Fibroblast of peridontal ligament (primary cell): Measurements from ENCODE around the gene DUSP8.
"Not testable (repeated sequence)": the region's sequence is repeated elsewhere in the genome, so short reads cannot be mapped to it uniquely, and the experiment has no call there.

Experiments
- DNase-seq: peaks from one replicate; pipeline ENCODE4 v3.0.0-alpha.2; 2010; ENCODE audit errors: extremely low read depth

DUSP8 gene

GRCh38 chr11:1515082-1516060 lies 56.7 kb downstream of the DUSP8 start:
- DNase-seq, result peak; percentile 56

- DNase-seq, result no peak
Observed at GRCh38 chr11:1514336-1515061, 57.6 kb downstream of the DUSP8 start.

DNA sequence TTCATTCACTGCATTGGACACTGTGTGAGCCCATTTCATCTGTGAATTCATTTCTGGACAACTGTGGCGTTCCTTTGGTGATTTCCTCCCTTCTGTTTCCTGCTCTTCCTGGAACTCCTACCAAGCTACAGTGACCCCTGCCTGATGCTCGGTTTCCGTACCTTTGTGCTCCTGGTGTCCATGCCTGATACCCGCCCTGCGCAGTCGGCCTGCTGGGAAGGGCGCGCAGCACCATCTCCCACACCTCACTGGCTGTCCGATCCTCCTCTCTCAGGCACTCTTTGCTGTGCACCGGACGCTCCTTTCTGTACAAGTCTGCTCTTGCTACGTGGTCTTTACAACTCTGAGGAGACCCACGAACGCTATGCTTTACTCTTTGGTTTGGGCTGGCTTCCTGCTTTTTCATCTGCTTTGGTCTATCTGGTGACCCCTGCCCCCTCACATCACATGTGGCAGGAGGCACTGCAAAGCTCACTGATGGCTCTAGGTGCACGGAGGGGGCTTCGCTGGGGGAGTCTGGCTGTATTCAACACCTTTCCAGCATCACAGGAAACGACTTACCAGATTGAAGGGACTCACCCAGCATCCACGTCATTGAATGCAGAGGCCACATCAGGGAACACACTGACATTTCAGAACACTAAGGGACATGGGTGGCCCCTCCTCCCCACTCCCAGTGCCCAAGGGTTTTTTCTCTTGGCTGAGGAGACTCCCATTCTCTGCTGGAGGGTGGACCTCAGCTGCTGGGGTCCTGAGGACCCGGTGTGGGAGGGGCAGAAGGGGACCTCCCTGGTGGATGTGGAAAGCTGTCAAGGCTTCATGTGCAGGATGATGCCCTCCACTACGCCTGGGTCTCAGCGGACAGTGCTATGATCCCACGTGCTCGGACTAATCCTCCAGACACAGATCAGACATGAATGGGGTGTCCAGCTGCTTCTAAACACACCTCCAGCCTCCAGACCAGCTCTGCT lies 58.5 kb downstream of the DUSP8 start:
- DNase-seq, result no peak

DNA sequence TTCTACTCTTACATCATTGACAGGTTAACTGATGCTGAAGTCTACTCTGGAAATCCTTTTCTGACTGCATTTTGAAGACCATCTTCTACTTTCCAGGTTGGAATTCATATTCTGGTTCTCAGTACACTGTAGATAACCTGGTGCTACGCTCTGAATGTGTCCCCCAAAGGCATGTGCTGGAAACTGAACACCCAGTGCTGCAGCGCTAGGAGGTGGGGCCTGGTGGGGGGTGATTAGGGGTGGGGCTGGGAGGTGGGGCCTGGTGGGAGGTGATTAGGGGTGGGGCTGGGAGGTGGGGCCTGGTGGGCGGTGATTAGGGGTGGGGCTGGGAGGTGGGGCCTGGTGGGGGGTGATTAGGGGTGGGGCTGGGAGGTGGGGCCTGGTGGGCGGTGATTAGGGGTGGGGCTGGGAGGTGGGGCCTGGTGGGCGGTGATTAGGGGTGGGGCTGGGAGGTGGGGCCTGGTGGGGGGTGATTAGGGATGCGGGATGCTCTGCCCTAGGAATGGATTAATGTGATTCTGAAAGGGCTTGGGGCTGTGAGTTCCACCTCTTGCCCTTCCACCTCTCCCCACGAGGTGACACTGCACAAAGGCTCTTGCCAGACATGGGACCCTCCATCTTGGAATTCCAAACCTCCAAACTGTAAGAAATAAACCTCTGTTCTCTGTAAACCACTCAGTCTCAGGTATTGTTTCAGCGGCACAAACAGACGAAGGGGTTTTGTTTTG lies 59.4 kb downstream of the DUSP8 start:
- not testable (repeated sequence) for DNase-seq

DNA sequence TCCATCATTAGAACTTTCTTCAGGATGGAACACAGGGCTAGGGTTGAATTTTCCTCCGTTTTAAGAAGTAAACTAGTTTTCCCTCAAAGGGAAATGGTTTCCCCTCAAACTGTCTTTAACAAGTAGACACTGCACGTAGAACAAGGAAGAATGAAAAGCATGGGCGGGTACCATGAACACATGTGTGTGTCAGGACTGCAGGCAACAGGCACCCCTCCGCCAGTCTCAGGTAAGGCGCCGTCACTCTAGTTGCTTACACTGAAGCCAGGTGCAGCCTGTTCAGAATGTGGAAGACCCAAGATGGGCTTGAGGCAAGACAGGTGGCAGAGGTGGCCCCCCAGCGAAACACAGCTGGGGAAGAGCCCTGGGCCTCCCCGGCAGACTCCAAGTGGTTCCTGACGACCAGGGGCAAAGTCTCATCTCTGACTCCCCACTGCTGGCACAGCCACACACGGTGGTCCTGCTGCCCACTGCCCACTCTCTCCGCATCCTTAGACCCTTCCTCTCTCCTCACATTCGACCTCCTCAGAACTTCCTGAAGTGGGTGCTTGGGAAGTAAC lies 60.1 kb downstream of the DUSP8 start:
- DNase-seq, result no peak

- DNase-seq, result no peak
Observed at GRCh38 chr11:1510928-1511327, 61.1 kb downstream of the DUSP8 start.

GRCh38 chr11:1510351-1510750 lies 61.7 kb downstream of the DUSP8 start:
- not testable (repeated sequence) for DNase-seq

DNA sequence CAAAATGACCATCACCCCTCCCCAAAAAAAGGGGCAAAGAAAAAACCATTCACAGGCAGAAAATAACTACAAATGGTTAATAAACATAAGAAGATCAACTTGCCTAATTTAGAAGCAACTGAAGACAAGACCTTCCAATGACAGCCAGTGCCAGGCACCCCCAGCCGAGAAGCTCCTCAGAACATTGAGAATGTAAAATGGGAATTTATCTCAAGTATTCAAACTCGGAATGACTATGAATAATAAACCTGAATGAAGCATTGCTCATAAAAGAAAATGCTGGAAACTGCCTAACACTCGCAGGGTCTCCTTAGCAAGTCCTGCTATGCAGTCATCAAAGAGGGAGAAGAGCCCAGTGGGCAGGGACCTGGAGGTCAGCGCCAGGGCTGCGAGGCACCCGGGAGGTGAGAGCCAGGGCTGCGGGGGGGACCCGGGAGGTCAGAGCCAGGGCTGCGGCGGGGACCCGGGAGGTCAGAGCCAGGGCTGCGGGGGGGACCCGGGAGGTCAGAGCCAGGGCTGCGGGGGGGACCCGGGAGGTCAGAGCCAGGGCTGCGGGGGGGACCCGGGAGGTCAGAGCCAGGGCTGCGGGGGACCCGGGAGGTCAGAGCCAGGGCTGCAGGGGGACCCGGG lies 62.3 kb downstream of the DUSP8 start:
- no peak for DNase-seq

- no peak for DNase-seq
Observed at GRCh38 chr11:1508986-1509385, 63.1 kb downstream of the DUSP8 start.

- DNase-seq, result no peak
Observed at GRCh38 chr11:1508491-1508891, 63.6 kb downstream of the DUSP8 start.

GRCh38 chr11:1507381-1508140 lies 64.5 kb downstream of the DUSP8 start:
- no peak for DNase-seq

DNA sequence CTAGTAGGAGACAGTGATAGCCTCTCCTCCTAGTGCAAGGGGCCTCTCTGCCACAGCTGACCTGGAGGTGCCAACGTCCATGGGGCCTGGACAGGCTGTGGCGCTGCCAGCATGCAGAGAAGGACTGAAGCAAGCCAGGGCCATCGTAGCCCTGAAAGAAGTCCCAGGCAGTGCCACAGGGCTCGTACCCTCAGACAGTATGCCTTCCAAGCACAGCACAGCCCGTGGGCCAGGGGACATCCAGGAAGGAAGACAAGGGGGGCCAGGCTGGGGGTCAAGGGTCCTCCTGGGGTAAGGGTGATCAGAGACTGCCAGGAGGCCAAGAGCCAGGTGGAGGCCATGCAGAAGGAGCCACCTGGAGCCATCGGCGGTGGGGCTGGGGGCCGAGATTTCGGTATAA lies 65.1 kb downstream of the DUSP8 start:
- no peak for DNase-seq

DNA sequence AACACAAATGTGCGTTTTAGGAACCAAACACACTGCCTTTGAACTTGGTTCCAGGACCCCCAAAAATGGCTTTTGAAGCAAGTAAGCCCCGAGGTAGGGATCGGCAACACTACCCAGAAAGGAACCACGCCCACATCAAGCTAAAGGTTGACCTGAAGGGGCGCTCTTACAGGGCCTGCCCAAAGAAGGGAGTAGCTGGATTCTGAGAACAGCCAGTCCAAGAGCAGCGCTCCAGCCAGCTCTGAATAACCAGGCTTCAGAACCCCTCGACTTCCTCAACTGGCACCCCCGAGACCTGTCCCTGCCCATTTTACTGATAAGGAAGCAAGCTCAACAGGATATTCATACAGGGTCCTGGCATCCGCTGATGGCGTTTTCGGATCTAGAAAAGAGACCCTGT lies 66.6 kb downstream of the DUSP8 start:
- DNase-seq, result no peak

- no peak for DNase-seq
Observed at GRCh38 chr11:1504581-1505290, 67.3 kb downstream of the DUSP8 start.

DNA sequence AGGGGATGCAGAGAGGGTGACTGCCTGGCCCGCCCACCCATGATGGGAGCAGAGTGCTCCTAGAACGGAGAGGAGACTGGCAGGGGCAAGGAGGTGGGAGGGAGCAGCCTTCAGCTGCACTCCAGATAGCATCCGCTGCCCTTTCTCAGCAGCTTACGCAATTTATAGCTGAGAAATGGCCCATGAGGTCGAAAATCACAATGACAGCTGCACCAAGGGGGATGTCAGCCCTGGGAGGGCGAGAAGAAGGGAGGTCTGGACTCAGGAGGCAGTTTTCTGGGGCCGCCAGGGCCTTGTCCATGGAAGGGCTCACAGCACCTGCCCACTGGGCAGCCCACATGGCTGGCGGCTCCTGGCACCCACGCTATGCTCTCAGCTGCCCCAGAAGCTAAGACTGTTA lies 67.9 kb downstream of the DUSP8 start:
- DNase-seq, result no peak
